ENCODE measurements around the gene LRRN4.

GRCh38 chr20:6000871-6001270 lies 53.0 kb downstream of the LRRN4 start:
- TF ChIP-seq, protein P1, sequence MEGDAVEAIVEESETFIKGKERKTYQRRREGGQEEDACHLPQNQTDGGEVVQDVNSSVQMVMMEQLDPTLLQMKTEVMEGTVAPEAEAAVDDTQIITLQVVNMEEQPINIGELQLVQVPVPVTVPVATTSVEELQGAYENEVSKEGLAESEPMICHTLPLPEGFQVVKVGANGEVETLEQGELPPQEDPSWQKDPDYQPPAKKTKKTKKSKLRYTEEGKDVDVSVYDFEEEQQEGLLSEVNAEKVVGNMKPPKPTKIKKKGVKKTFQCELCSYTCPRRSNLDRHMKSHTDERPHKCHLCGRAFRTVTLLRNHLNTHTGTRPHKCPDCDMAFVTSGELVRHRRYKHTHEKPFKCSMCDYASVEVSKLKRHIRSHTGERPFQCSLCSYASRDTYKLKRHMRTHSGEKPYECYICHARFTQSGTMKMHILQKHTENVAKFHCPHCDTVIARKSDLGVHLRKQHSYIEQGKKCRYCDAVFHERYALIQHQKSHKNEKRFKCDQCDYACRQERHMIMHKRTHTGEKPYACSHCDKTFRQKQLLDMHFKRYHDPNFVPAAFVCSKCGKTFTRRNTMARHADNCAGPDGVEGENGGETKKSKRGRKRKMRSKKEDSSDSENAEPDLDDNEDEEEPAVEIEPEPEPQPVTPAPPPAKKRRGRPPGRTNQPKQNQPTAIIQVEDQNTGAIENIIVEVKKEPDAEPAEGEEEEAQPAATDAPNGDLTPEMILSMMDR (IDR thresholded peaks at IDR 0.05) = no peak
- TF ChIP-seq EP300 (IDR thresholded peaks at IDR 0.05) = no peak
- TF ChIP-seq POLR2A (IDR thresholded peaks at IDR 0.05) = no peak

Data from gastroesophageal sphincter (tissue), 3 donors.